HEK293T (cell line): Measurements from ENCODE around the gene AGPAT4.

Source experiments
- ARNT ChIP-seq: fragments of 450-650 bp; IDR thresholded peaks from 2 replicates; pipeline ENCODE4 v1.6.1; 2017; ENCODE audit warnings: mild to moderate bottlenecking
- BHLHE40 ChIP-seq: fragments of 450-650 bp; IDR thresholded peaks from 2 replicates; pipeline ENCODE4 v1.6.1; 2016; ENCODE audit warnings: mild to moderate bottlenecking, moderate library complexity, borderline replicate concordance
- CTBP1 ChIP-seq: fragments of 450-650 bp; IDR thresholded peaks from 2 replicates; pipeline ENCODE4 v1.6.1; 2016; ENCODE audit warnings: borderline replicate concordance
- ELF4 ChIP-seq: fragments of 450-650 bp; IDR thresholded peaks from 2 replicates; pipeline ENCODE4 v1.6.1; 2017; ENCODE audit warnings: antibody characterized with exemption
- FOXA1 ChIP-seq: fragments of 450-650 bp; IDR thresholded peaks from 2 replicates; pipeline ENCODE4 v1.6.1; 2016; ENCODE audit warnings: mild to moderate bottlenecking
- FOXK2 ChIP-seq: fragments of 450-650 bp; IDR thresholded peaks from 2 replicates; pipeline ENCODE4 v1.6.1; 2016; ENCODE audit warnings: mild to moderate bottlenecking
- FOXM1 ChIP-seq: fragments of 450-650 bp; IDR thresholded peaks from 2 replicates; pipeline ENCODE4 v1.6.1; 2017; ENCODE audit warnings: mild to moderate bottlenecking, borderline replicate concordance
- HDGF ChIP-seq: fragments of 450-650 bp; IDR thresholded peaks from 2 replicates; pipeline ENCODE4 v1.6.1; 2017; ENCODE audit warnings: antibody characterized with exemption, borderline replicate concordance
- NFRKB ChIP-seq: fragments of 450-650 bp; IDR thresholded peaks from 2 replicates; pipeline ENCODE4 v1.6.1; 2016; ENCODE audit warnings: mild to moderate bottlenecking, moderate library complexity
- TARDBP ChIP-seq: fragments of 450-650 bp; IDR thresholded peaks from 2 replicates; pipeline ENCODE4 v1.6.1; 2016
- ZNF384 ChIP-seq: fragments of 450-650 bp; IDR thresholded peaks from 2 replicates; pipeline ENCODE4 v1.6.1; 2016

- TF ChIP-seq BHLHE40 (no peak), FOXA1 (no peak), HDGF (no peak), ARNT (no peak), NFRKB (no peak), ELF4 (no peak), FOXM1 (no peak), TARDBP (no peak), FOXK2 (no peak), ZNF384 (no peak), CTBP1 (no peak)
Observed at GRCh38 chr6:161319231-161319630, 45.4 kb upstream of the AGPAT4 start.
